Measurements from ENCODE around the gene FNBP1. TPM values are rescaled to one million over a fixed set of nuclear protein-coding genes. Genes with fewer than 3 reads are reported as not detected.
"Not testable (repeated sequence)": the region's sequence is repeated elsewhere in the genome, so short reads cannot be mapped to it uniquely, and the experiment has no call there.

Gene FNBP1
- total and polyA plus RNA-seq, 7 donors = 12.5 to 172 (median 92.8) TPM

DNA sequence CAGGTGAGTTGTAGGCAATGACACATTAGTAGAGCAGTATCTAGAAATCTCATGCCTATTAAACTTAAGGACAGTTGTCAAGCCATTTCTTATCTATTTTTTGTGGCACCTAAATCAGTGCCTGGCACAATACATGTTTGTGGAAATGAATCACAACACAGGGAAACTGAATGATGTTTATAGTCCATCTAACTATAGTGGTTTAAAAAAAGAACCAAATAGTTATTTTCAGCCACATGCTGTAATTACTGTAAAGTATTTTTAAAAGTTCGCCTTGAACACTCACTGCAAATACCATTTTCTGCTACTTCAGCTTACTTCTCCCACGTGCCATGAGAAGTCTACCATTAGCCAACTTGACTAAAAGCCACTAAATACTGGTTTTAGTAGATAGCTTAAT is 21.9 kb downstream of the FNBP1 start:
- intact Hi-C loops (cut with DNase I) = no loop called here
- no peak overlapping the region for H3K4me3 ChIP-seq
- no peak for DNase-seq
- peaks cover 0 to 86% (median 82%) of the 10 kb centered on the region in 4 donors for H3K4me1 ChIP-seq
- WGBS, 2 donors = 64 to 84% methylated on average over 2 of the region's 2 CpGs
- H3K27me3 ChIP-seq = no peaks in the 10 kb centered on the region
- TF ChIP-seq POLR2AphosphoS5 (IDR thresholded peaks at IDR 0.05) = no peak
- TF ChIP-seq POLR2A (IDR thresholded peaks at IDR 0.05) = no peak
- TF ChIP-seq, protein P1, sequence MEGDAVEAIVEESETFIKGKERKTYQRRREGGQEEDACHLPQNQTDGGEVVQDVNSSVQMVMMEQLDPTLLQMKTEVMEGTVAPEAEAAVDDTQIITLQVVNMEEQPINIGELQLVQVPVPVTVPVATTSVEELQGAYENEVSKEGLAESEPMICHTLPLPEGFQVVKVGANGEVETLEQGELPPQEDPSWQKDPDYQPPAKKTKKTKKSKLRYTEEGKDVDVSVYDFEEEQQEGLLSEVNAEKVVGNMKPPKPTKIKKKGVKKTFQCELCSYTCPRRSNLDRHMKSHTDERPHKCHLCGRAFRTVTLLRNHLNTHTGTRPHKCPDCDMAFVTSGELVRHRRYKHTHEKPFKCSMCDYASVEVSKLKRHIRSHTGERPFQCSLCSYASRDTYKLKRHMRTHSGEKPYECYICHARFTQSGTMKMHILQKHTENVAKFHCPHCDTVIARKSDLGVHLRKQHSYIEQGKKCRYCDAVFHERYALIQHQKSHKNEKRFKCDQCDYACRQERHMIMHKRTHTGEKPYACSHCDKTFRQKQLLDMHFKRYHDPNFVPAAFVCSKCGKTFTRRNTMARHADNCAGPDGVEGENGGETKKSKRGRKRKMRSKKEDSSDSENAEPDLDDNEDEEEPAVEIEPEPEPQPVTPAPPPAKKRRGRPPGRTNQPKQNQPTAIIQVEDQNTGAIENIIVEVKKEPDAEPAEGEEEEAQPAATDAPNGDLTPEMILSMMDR (IDR thresholded peaks at IDR 0.05) = no peak
- TF ChIP-seq EP300 (IDR thresholded peaks at IDR 0.05) = no peak
- H3K9me3 ChIP-seq = no peaks in the 10 kb centered on the region
- peak overlapping the region; percentile 75 to 99 (median 92) for H3K27ac ChIP-seq
- no peaks in the 10 kb centered on the region for H3K36me3 ChIP-seq

GRCh38 chr9:130020618-130021017 is 22.4 kb downstream of the FNBP1 start:
- intact Hi-C loops (cut with DNase I) = no loop called here
- WGBS, 2 donors = 65 to 73% methylated on average over 7 of the region's 7 CpGs

GRCh38 chr9:130018265-130018664 is 24.7 kb downstream of the FNBP1 start:
- peaks cover 0 to 76% (median 66%) of the 10 kb centered on the region in 4 donors for H3K4me1 ChIP-seq
- intact Hi-C loops (cut with DNase I) = no loop called here
- no peaks in the 10 kb centered on the region for H3K27me3 ChIP-seq
- H3K27ac ChIP-seq = peak overlapping the region; percentile 16 to 99 (median 92)
- no peaks in the 10 kb centered on the region for H3K36me3 ChIP-seq
- 85 to 87% methylated on average over 4 of the region's 4 CpGs for WGBS, 2 donors
- no peaks in the 10 kb centered on the region for H3K9me3 ChIP-seq
- DNase-seq = no peak
- H3K4me3 ChIP-seq = no peak overlapping the region
- TF ChIP-seq EP300 (IDR thresholded peaks at IDR 0.05) (no peak), POLR2A (IDR thresholded peaks at IDR 0.05) (no peak), POLR2AphosphoS5 (IDR thresholded peaks at IDR 0.05) (no peak)
- TF ChIP-seq, protein P1 (IDR thresholded peaks at IDR 0.05) = no peak

More at GRCh38 chr9:130020618-130021017, 22.4 kb downstream of the FNBP1 start:
- Histone ChIP-seq H3K4me1 (peaks cover 0 to 81% (median 77%) of the 10 kb centered on the region in 4 donors), H3K36me3 (no peaks in the 10 kb centered on the region), H3K27ac (peak overlapping the region; percentile 75 to 99 (median 92)), H3K4me3 (no peak overlapping the region), H3K27me3 (no peaks in the 10 kb centered on the region), H3K9me3 (no peaks in the 10 kb centered on the region)
- TF ChIP-seq POLR2AphosphoS5 (IDR thresholded peaks at IDR 0.05) (no peak), POLR2A (IDR thresholded peaks at IDR 0.05) (no peak), EP300 (IDR thresholded peaks at IDR 0.05) (no peak)
- TF ChIP-seq, protein P1 (IDR thresholded peaks at IDR 0.05) = no peak
- no peak for DNase-seq

- H3K36me3 ChIP-seq; H3K4me3 ChIP-seq; H3K27me3 ChIP-seq; DNase-seq; H3K9me3 ChIP-seq; intact Hi-C loops (cut with DNase I): not testable (repeated sequence)
- Histone ChIP-seq H3K27ac (peak overlapping the region; percentile 55 to 99 (median 92)), H3K4me1 (peaks cover 0 to 75% (median 63%) of the 10 kb centered on the region in 4 donors)
- WGBS, 2 donors = 90 to 94% methylated on average over 8 of the region's 8 CpGs
Observed at GRCh38 chr9:130017510-130017909, 25.5 kb downstream of the FNBP1 start.

GRCh38 chr9:130017076-130017475 is 25.9 kb downstream of the FNBP1 start:
- no peaks in the 10 kb centered on the region for H3K27me3 ChIP-seq
- WGBS, 2 donors = 60 to 72% methylated on average over 2 of the region's 2 CpGs
- intact Hi-C loops (cut with DNase I) = no loop called here
- H3K9me3 ChIP-seq = no peaks in the 10 kb centered on the region
- no peak for DNase-seq
- no peaks in the 10 kb centered on the region for H3K36me3 ChIP-seq
- peaks cover 0 to 71% (median 59%) of the 10 kb centered on the region in 4 donors for H3K4me1 ChIP-seq
- H3K4me3 ChIP-seq = no peak overlapping the region
- no peak for TF ChIP-seq POLR2AphosphoS5 (IDR thresholded peaks at IDR 0.05)
- TF ChIP-seq, protein P1 (IDR thresholded peaks at IDR 0.05) = no peak
- TF ChIP-seq EP300 (IDR thresholded peaks at IDR 0.05) = no peak
- TF ChIP-seq POLR2A (IDR thresholded peaks at IDR 0.05) = no peak
- peak overlapping the region; percentile 55 to 99 (median 92) for H3K27ac ChIP-seq

Data from sigmoid colon (tissue), 7 donors.